Left forelimb (tissue), 1 donor: Measurements from ENCODE around the gene RNASE4.

Source experiments
- DNase-seq: peaks from one replicate; pipeline ENCODE4 v3.0.0-alpha.2; 2018; ENCODE audit warnings: low spot score

The RNASE4 gene

GRCh38 chr14:20675669-20676068 lies 8.7 kb upstream of the RNASE4 start:
- DNase-seq, result no peak

DNA sequence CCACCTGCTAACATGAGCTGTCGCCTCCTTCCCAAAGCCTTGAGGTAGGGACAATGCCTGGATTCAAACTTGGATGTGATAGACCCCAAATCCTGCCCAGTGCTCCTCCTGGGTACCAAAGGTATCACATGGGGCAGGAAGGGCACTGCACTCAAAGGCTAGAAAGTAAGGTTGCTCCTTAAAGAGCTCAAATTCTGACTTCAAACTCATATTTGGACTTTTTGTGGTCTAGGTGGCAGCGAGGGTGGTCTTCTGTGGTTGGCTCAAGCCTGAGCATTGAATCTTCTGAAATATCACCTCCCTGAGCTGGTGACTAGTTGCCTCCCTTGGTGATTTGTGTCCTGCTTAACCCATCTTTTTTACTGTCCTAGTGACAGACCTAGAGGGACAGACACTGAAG lies 8.3 kb upstream of the RNASE4 start:
- no peak for DNase-seq

GRCh38 chr14:20679907-20680306 lies 4.5 kb upstream of the RNASE4 start:
- no peak for DNase-seq

- no peak for DNase-seq
Observed at GRCh38 chr14:20680363-20680762, 4.0 kb upstream of the RNASE4 start.

DNA sequence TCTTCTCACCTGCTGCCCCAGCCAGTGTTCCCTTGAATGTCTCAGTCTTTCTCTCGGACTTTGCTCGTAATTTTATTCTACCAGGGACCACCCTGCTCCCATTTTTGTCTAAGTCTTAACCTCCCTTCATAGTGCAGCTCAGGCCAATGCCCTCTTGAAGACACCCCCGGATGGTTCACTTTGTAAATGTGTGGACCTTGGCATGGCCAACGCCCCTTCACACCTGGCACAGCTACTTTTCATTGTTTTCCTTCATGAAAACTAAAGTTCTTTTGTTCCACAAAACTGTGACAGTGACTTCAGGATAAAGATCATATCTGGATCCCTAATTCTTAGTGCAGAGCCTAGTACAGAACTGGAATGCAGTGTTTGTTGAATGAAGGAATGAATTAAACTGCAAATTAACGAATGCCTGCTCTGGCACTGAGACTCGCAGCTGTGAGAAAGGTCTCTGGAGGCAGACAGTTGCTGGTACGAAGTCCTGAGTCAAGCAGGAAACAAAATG lies 3.5 kb upstream of the RNASE4 start:
- no peak for DNase-seq

DNA sequence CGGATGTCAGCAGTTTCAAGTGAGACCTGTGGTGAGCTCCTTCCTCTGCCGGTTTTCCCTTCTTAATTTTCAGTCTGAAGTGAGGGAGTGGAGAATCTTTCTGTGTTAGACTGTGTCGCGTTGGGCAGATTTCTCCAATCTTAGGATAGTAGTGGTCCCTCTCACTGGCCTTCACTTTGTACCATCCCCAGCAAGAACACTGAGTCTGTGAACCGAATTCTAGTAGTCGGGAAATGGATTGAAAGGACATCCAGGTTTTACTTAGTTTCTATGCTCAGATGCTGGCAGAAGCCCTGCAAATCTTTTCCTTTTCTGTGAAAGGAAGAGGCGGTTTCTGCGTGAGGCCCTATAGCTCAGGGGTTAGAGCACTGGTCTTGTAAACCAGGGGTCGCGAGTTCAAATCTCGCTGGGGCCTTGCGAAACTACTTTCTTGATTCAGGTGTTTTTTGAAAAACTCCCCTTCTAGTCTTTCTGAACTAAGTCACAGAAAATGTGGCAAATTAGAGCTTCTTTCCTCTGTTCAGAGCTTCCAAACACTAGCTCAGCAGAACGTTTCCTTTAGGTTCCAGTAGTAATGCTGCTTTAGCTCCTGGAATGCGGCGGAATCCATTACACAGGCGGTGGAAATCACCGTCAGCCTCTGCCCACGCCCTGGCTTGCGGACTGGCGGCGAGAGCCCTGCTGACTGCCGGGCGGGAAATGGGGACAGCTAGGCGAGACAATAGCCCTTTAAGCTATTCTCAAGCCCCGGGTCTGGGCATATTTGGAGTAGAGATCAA lies 2.8 kb upstream of the RNASE4 start:
- peak; percentile 95 for DNase-seq

DNA sequence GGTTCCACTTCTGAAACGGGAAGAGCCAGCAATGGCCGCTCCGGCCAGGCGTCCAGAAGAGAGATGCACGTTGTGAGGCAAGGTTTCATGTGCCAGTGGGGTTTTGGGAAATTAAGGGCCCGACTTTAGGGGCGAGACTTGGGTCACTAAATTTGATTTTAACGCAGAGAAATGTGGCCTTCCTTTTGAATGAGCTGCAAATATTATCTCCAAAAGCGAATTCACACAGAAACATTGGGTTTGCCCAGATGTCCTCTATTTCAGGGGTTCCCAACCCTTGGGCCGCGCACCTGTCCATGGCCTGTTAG lies 2.3 kb upstream of the RNASE4 start:
- DNase-seq, result no peak

DNA sequence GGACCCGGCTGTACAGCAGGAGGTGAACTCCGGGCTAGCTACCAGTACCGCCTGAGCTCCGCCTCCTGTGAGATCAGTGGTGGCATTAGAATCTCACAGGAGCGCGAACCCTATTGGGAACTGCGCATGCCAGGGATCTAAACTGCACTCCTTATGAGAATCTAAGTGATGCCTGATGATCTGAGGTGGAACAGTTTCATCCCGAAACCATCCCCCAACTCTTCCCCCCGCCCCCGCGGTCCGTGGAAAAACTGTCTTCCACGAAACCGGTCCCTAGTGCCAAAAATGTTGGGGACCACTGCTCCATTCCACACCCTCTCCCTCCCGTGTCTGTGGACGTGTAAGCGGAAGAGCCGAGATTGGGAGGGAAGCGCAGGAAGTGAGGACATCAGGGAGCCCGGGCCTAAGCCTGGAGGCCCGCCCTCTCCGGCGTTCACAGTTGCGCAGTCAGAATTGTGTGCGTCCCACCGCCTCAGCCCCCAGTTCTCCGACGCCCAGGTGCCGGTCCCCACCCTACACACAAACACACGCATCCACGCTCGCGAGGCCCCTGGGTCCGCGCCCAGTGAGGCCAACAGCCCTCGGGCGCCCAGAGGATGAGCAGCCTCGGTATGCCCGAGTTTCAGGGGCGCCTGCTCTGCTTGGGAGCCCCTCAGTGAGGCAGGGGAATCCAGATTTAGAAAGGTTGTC lies 1.8 kb upstream of the RNASE4 start:
- DNase-seq, result peak; percentile 92

- DNase-seq, result peak; percentile 86
Observed at GRCh38 chr14:20683125-20683890, 1.1 kb upstream of the RNASE4 start.

DNA sequence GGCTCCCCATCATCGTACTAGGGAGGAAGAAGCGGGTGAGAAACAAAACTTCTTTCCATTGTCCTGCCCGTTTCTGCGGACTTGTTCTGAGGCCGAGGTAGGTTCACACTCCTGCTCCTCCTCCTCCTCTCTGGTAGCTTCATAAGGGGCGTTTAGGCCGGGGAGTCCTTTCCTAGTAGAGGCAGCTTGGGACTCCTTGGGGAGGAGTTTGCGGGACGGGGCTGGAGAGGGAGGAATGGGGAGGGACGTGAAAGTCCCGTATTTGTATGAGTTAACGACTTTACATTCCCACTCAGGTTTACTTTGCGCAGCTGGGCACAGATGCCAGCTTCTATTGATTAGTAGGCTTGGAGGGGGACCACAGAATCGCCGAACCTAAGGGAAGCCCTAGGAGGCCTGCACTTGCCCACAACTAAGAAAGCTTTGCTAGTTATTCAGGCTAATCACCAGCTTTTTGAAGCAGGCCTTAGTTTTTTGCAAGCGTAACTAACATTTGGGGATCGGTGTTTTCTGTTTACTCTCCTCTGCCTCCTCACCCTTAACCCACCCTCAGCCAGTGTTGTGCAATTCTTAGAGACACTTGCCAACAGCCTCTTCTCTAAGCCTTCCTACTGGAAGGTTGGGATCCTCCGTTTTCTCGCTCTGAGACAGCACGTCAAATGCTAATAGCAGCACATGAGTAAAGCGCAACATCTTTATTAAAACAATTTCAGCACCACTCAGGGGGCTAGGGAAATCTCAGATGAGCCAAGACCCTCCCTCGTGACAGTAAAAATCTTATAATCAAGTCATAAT lies 499 bp downstream of the RNASE4 start:
- peak; percentile 72 for DNase-seq

GRCh38 chr14:20686386-20687143 lies 2.2 kb downstream of the RNASE4 start:
- no peak for DNase-seq

- DNase-seq, result no peak
Observed at GRCh38 chr14:20687362-20688166, 3.2 kb downstream of the RNASE4 start.

DNA sequence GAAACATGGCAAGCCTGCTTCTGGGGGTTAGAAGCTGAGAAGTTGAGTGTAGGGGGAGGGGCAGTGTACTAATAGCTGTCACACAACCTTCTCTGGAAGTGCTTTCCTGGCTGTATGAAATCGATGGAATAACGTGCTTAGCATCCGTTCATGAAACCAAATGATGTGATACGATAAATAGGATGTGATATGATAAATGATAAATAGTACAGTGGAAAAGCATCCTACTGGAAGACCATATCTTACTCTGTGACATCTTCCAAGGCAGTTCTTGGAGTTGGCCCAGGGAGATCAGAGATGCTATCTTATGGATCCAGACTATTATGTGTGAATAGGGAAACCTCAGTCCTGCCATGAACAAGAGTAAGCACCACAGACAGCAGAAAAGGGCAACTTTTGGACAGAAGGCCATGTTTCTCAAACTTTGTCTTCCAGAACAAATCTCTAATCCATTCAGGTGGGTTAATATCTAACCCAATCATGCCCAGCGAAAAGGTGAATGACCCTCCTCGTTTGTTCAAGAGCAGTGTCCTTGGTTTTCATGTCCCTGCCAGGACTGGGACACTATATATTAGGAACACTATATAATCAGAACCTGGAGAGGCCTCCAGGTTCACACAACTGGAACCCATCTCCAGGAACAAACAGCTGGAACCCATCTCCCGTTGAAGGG lies 3.9 kb downstream of the RNASE4 start, which contains the start of gene ANG:
TSS of gene ANG (plus strand) at position 598 of the 673 bp plus-strand sequence. CDS start 4,801 bp downstream, outside the sequence.
- DNase-seq, result no peak

DNA sequence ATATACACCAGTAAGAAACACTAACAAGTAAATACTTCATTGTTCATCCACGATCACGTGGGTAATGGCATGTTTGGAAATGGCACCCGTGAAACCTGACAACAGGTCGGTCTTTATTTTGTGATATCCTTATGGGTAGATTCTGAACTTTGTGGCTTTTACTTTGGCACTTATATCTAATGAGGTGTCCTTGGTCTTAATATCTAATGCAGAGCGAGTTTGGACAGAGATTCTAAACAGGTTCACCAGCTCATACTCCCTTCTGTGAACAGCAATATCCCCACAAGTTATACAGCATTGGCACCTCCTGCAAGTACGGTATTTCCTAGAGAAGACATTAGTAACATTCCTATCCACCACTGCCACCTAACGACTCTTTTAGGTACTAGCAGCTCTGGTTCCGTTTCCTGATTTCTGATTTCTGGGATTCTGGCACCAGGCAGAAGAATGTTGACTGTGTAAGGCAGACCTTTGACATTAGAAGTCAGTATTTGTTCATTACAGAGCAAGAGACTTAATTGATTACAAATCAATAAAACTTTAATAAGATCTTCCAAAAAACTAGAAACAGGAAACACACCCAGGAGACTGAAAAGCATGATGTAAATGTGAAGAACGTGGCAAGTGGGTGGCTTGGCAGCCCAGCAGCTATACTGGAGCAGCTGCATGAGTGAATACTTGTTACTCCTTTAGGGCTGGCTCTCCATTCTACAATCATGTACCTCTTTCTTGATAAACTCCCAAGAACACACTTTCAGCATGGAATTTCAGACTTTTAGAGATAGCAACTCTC lies 6.7 kb downstream of the RNASE4 start:
- no peak for DNase-seq

GRCh38 chr14:20692116-20692751 lies 7.9 kb downstream of the RNASE4 start:
- no peak for DNase-seq

DNA sequence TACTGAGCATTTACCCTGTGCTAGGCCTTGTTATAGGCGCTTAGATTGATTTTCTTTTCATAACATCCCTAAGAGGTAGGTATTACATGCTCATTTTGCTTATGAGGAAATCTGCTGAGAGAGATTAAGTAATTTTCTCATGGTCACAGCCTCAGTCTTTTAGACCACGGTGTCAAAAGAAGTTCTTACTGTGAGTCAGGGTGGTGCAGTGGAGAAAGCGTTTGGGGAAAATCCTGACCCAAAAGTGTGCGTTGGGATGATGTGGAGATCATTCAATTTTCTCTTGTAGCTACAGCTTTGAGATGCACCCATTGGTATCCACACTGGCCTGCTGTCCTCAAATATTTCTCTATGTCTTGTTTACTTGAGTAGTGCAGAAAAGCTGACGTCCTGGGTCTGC lies 12.4 kb downstream of the RNASE4 start:
- no peak for DNase-seq

GRCh38 chr14:20697273-20698017 lies 13.1 kb downstream of the RNASE4 start:
- DNase-seq, result no peak

GRCh38 chr14:20698018-20698329 lies 13.6 kb downstream of the RNASE4 start:
- DNase-seq, result no peak
